Measurements from ENCODE around the gene CACNG1. TPM values are rescaled to one million over a fixed set of nuclear protein-coding genes. Genes with fewer than 3 reads are reported as not detected.

CACNG1 gene, protein sequence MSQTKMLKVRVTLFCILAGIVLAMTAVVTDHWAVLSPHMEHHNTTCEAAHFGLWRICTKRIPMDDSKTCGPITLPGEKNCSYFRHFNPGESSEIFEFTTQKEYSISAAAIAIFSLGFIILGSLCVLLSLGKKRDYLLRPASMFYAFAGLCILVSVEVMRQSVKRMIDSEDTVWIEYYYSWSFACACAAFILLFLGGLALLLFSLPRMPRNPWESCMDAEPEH
- not detected in 2 replicates for total RNA-seq (2022)
- Bru-seq, nascent RNA: percentile 8 among the genes with signal in this experiment
- BruChase-seq, experiment 1, labeled RNA remaining after a 6-hour chase: not detected
- BruChase-seq, experiment 2, labeled RNA remaining after a 2-hour chase: not detected
- long read RNA-seq: 0 reads

DNA sequence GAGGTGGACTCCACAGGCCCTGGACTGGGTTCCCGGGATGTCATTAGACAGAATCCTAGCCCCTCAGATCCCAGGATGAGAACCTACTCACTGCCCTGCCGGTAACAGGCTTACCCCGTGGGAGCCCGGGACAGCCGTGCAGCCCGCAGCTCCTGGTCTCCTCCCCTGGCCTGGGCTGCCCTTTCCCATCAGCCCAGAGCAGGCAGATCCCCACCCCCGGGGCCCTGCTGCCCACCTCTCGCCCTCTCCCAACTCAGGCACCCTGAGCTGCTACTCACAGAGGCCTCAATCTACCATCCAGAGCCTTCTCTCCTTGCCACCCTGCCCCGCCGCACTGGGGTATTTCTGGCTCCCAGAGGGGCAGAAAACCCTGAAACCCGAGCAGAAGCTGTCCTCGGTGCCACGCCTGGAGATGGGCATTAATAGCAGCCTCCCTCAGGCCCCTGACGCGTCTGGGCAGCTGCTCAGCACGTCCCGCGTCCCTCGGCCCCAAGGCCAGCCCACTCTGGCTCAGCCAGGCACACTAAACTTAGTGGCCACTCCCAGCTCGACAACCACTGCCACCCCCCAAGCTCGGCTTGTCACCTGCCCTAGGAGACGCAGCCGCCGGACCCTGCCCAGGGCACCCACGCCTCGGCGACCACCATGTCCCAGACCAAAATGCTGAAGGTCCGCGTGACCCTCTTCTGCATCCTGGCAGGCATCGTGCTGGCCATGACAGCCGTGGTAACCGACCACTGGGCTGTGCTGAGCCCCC, at the start of gene CACNG1:
TSS of gene CACNG1 (plus strand) at position 539 of the 757 bp plus-strand sequence. CDS start at position 646, 107 bp downstream.
- TF ChIP-seq, protein P1, sequence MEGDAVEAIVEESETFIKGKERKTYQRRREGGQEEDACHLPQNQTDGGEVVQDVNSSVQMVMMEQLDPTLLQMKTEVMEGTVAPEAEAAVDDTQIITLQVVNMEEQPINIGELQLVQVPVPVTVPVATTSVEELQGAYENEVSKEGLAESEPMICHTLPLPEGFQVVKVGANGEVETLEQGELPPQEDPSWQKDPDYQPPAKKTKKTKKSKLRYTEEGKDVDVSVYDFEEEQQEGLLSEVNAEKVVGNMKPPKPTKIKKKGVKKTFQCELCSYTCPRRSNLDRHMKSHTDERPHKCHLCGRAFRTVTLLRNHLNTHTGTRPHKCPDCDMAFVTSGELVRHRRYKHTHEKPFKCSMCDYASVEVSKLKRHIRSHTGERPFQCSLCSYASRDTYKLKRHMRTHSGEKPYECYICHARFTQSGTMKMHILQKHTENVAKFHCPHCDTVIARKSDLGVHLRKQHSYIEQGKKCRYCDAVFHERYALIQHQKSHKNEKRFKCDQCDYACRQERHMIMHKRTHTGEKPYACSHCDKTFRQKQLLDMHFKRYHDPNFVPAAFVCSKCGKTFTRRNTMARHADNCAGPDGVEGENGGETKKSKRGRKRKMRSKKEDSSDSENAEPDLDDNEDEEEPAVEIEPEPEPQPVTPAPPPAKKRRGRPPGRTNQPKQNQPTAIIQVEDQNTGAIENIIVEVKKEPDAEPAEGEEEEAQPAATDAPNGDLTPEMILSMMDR (IDR thresholded peaks at IDR 0.05; ENCODE audit: unreplicated experiment): no peak
- Mint-ChIP-seq H3K4me3 (ENCODE audit: unreplicated experiment) (no peak within 1 kb of the TSS), H3K4me1 (ENCODE audit: insufficient read depth, unreplicated experiment) (peaks cover 14% of the 10 kb centered on the region), H3K27me3 (ENCODE audit: insufficient read depth, unreplicated experiment) (peaks cover 9% of the 10 kb centered on the region), H3K27ac (ENCODE audit: low read depth, unreplicated experiment) (no peak within 1 kb of the TSS), H3K9me3 (ENCODE audit: unreplicated experiment) (peaks cover 21% of the 10 kb centered on the region), H3K36me3 (ENCODE audit: insufficient read depth, unreplicated experiment) (no peaks in the 10 kb centered on the region)
- no TSS peak for BruUV-seq (replicated peaks)
- DNase-seq (ENCODE audit: unreplicated experiment): no peak
- ChIA-PET POLR2A (no interaction called here), CTCF (interaction anchor here (1.1 kb wide), 1 partner anchor 24 kb away, joined by 3 read pairs; no protein-coding TSS in a partner anchor)
- intact Hi-C loops (cut with micrococcal nuclease): no loop called here

DNA sequence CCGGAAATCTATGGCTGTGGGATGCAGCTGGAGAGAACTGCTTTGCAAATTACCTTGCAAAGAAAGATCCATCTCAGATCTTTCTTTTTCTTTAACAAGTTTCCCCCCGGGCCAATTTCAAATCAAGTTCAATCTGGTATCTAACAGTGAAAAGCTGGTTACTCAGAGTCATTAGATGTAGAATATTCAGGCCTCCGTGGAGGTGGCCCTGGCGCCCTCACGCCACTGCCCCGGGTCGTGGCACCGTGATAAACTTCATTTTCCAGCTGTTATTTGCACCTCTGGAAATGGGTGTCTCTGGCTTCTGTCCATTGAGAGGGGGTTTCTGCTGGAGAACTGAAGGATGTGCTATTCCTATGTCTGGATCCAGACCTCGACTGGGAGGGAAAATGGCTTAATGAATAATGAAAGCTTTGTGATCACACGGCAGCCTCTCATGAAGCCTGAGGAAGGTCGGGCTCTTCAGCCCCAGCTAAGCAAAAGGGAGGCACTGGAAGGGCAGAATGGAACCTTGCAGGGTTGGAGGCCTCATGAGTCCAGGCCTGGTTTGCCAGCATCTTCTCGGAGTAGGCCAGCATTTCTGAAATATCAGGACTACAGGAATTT, 49.3 kb upstream of the CACNG1 start:
- CTCF ChIA-PET: no interaction called here
- POLR2A ChIA-PET: no interaction called here
- BruUV-seq (replicated peaks): no TSS peak
- no peaks in the 10 kb centered on the region for H3K4me1 Mint-ChIP-seq (ENCODE audit: insufficient read depth, unreplicated experiment)
- no peak overlapping the region for H3K4me3 Mint-ChIP-seq (ENCODE audit: unreplicated experiment)
- DNase-seq (ENCODE audit: unreplicated experiment): no peak
- intact Hi-C loops (cut with micrococcal nuclease): no loop called here
- H3K27ac Mint-ChIP-seq (ENCODE audit: low read depth, unreplicated experiment): no peak overlapping the region
- H3K27me3 Mint-ChIP-seq (ENCODE audit: insufficient read depth, unreplicated experiment): peaks cover 34% of the 10 kb centered on the region
- TF ChIP-seq, protein P1 (IDR thresholded peaks at IDR 0.05; ENCODE audit: unreplicated experiment): no peak
- no peaks in the 10 kb centered on the region for H3K9me3 Mint-ChIP-seq (ENCODE audit: unreplicated experiment)
- H3K36me3 Mint-ChIP-seq (ENCODE audit: insufficient read depth, unreplicated experiment): no peaks in the 10 kb centered on the region

DNA sequence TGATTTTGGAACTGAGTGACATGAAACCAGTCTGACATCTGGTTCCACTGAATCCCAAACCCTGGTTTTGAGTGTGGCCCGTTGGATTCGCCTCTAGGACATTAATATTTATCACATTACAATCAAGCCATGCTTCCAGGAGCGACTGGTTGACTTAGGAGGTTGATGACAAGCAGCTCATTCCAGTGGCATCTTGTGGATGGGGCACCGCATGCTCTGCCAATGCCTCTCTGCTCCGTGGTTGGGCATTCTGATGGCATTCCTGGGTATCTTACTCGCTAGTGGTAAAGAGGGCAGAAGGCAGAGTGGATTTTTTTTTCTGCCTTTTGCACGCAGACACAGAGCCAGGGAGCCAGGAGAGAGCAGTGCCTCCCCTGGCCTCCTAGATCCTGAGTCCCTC, 48.4 kb upstream of the CACNG1 start:
- ChIA-PET POLR2A (no interaction called here), CTCF (no interaction called here)
- Mint-ChIP-seq H3K4me1 (ENCODE audit: insufficient read depth, unreplicated experiment) (no peaks in the 10 kb centered on the region), H3K36me3 (ENCODE audit: insufficient read depth, unreplicated experiment) (no peaks in the 10 kb centered on the region), H3K27ac (ENCODE audit: low read depth, unreplicated experiment) (no peak overlapping the region), H3K27me3 (ENCODE audit: insufficient read depth, unreplicated experiment) (peaks cover 30% of the 10 kb centered on the region), H3K9me3 (ENCODE audit: unreplicated experiment) (no peaks in the 10 kb centered on the region), H3K4me3 (ENCODE audit: unreplicated experiment) (no peak overlapping the region)
- BruUV-seq (replicated peaks): no TSS peak
- intact Hi-C loops (cut with micrococcal nuclease): no loop called here
- TF ChIP-seq, protein P1 (IDR thresholded peaks at IDR 0.05; ENCODE audit: unreplicated experiment): no peak
- no peak for DNase-seq (ENCODE audit: unreplicated experiment)

DNA sequence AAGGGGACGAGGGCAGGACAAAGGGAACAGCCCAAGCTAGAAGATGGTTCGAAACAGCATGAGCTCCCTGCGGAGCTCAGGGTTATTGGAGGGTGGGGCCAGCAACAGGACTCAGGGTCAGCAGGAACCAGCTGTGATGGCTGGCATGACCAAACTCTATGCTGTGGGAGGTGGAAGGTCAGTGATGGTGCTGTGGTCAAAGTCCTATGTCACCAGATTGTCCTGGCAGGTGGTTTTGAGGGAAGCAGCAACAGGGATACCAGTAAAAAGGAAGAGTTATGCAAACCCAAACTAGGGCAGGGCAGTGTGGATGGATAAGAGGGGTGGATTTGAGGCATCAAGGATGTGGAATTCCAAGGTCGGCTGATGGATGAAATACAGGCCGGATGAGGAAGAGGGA, 47.4 kb upstream of the CACNG1 start:
- POLR2A ChIA-PET: no interaction called here
- CTCF ChIA-PET: no interaction called here
- H3K4me3 Mint-ChIP-seq (ENCODE audit: unreplicated experiment): no peak overlapping the region

More for the DNA sequence above, 47.4 kb upstream of the CACNG1 start:
- TF ChIP-seq, protein P1 (IDR thresholded peaks at IDR 0.05; ENCODE audit: unreplicated experiment): no peak
- BruUV-seq (replicated peaks): no TSS peak
- H3K27ac Mint-ChIP-seq (ENCODE audit: low read depth, unreplicated experiment): no peak overlapping the region
- no peak for DNase-seq (ENCODE audit: unreplicated experiment)
- intact Hi-C loops (cut with micrococcal nuclease): no loop called here
- H3K9me3 Mint-ChIP-seq (ENCODE audit: unreplicated experiment): no peaks in the 10 kb centered on the region
- H3K4me1 Mint-ChIP-seq (ENCODE audit: insufficient read depth, unreplicated experiment): no peaks in the 10 kb centered on the region
- H3K27me3 Mint-ChIP-seq (ENCODE audit: insufficient read depth, unreplicated experiment): peaks cover 25% of the 10 kb centered on the region
- no peaks in the 10 kb centered on the region for H3K36me3 Mint-ChIP-seq (ENCODE audit: insufficient read depth, unreplicated experiment)

Measured in MCF 10A (cell line).